BLaER1 treated with 17β-estradiol and CSF1 and Interleukin-3, amounts not matched to agents 10 nM and 100 nM (cell line): ENCODE data around the gene ANTKMT.
A peak's percentile ranks its signal among the peaks of the same experiment; 100 is the strongest.

Experiments used
- H3K27ac ChIP-seq, 11 experiments: shearing (Covaris generic); formaldehyde crosslinking; 2 replicates each; pipeline ENCODE4 v1.8.1; 2022
- H3K27me3 ChIP-seq, 11 experiments: shearing (Covaris generic); formaldehyde crosslinking; 2 replicates each; pipeline ENCODE4 v1.8.1; 2022
- H3K36me3 ChIP-seq, 11 experiments: shearing (Covaris generic); formaldehyde crosslinking; 2 replicates each; pipeline ENCODE4 v1.8.1; 2022
- H3K4me1 ChIP-seq, 10 experiments: shearing (Covaris generic); formaldehyde crosslinking; 2 replicates each; pipeline ENCODE4 v1.8.1; 2022
- H3K4me2 ChIP-seq, 11 experiments: shearing (Covaris generic); formaldehyde crosslinking; 2 replicates each; pipeline ENCODE4 v1.8.1; 2022
- H3K4me3 ChIP-seq, 10 experiments: shearing (Covaris generic); formaldehyde crosslinking; 2 replicates each; pipeline ENCODE4 v1.8.1; 2022
- H3K9ac ChIP-seq, 11 experiments: shearing (Covaris generic); formaldehyde crosslinking; 2 replicates each; pipeline ENCODE4 v1.8.1; 2022
- H3K9me3 ChIP-seq, 11 experiments: shearing (Covaris generic); formaldehyde crosslinking; replicated peaks in 1 of 11; 2 replicates each; pipeline ENCODE4 v1.8.1; 2022
- H4K20me1 ChIP-seq, 11 experiments: shearing (Covaris generic); formaldehyde crosslinking; 2 replicates each; pipeline ENCODE4 v1.8.1; 2022
- Cebpa-rat ChIP-seq, 11 experiments: shearing (Covaris generic); IDR thresholded peaks; 2 replicates each; pipeline ENCODE4 v1.8.1; 2022

ANTKMT gene

GRCh38 chr16:714558-715476 lies 6.1 kb upstream of the ANTKMT start, which contains the start of gene METRN:
Gene METRN, plus strand, starts transcription at chr16:715118. Its CDS starts 172 bp downstream, at chr16:715290.
- Histone ChIP-seq H3K27ac (0 out of 22 replicates have a peak within 1 kb of the TSS, but pooled peaks of 2 of the 11 experiments have one; percentile 5 to 7), H4K20me1 (peaks cover 0 to 80% (median 56%) of the 10 kb centered on the region in 11 experiments; a peak in 19 of 22 replicates), H3K4me1 (peaks cover 49 to 81% (median 76%) of the 10 kb centered on the region in 10 experiments), H3K9ac (peak within 1 kb of the TSS; percentile 17 to 80 (median 68); a peak in 19 of 22 replicates), H3K4me3 (peak within 1 kb of the TSS; percentile 58 to 75 (median 68)), H3K4me2 (peak within 1 kb of the TSS; percentile 91 to 100 (median 100)), H3K36me3 (no peaks in the 10 kb centered on the region), H3K9me3 (no peaks in the 10 kb centered on the region), H3K27me3 (peaks cover 36 to 79% (median 68%) of the 10 kb centered on the region in 11 experiments)
- no peak for TF ChIP-seq Cebpa-rat (IDR thresholded peaks at IDR 0.05)

- Histone ChIP-seq H3K4me3 (peak overlapping the region; percentile 58 to 75 (median 68)), H3K9me3 (no peaks in the 10 kb centered on the region), H3K4me2 (peak overlapping the region; percentile 91 to 100 (median 100)), H3K27me3 (peaks cover 28 to 71% (median 60%) of the 10 kb centered on the region in 11 experiments), H4K20me1 (peaks cover 0 to 77% (median 48%) of the 10 kb centered on the region in 11 experiments; a peak in 18 of 22 replicates), H3K36me3 (no peaks in the 10 kb centered on the region), H3K9ac (peak overlapping the region; percentile 17 to 80 (median 68); a peak in 19 of 22 replicates), H3K4me1 (peaks cover 55 to 81% (median 76%) of the 10 kb centered on the region in 10 experiments), H3K27ac (0 out of 22 replicates have a peak overlapping the region, but pooled peaks of 2 of the 11 experiments have one; percentile 5 to 7)
- TF ChIP-seq Cebpa-rat (IDR thresholded peaks at IDR 0.05) = no peak
Observed at GRCh38 chr16:715477-716199, 5.3 kb upstream of the ANTKMT start.

- peaks cover 0 to 73% (median 43%) of the 10 kb centered on the region in 11 experiments; a peak in 18 of 22 replicates for H4K20me1 ChIP-seq
- no peaks in the 10 kb centered on the region for H3K36me3 ChIP-seq
- no peaks in the 10 kb centered on the region for H3K9me3 ChIP-seq
- no peak overlapping the region for H3K27ac ChIP-seq
- peak overlapping the region; percentile 91 to 100 (median 100) for H3K4me2 ChIP-seq
- H3K4me3 ChIP-seq = peak overlapping the region in 9 of 10 experiments; percentile 61 to 75 (median 69); a peak in 17 of 20 replicates
- H3K4me1 ChIP-seq = peaks cover 55 to 77% (median 73%) of the 10 kb centered on the region in 10 experiments
- H3K9ac ChIP-seq = peak overlapping the region in 6 of 11 experiments; percentile 23 to 80 (median 72); a peak in 9 of 22 replicates
- TF ChIP-seq Cebpa-rat (IDR thresholded peaks at IDR 0.05) = no peak
- peaks cover 22 to 65% (median 54%) of the 10 kb centered on the region in 11 experiments for H3K27me3 ChIP-seq
Observed at GRCh38 chr16:716200-716568, 4.8 kb upstream of the ANTKMT start.

GRCh38 chr16:716768-717325 lies 4.1 kb upstream of the ANTKMT start:
- H3K27ac ChIP-seq = no peak overlapping the region
- H3K4me2 ChIP-seq = peak overlapping the region; percentile 91 to 100 (median 100); a peak in 21 of 22 replicates
- peak overlapping the region in 6 of 10 experiments; percentile 68 to 75 (median 71); a peak in 4 of 20 replicates for H3K4me3 ChIP-seq
- peaks cover 17 to 60% (median 48%) of the 10 kb centered on the region in 11 experiments for H3K27me3 ChIP-seq
- H3K9me3 ChIP-seq = no peaks in the 10 kb centered on the region
- H4K20me1 ChIP-seq = peaks cover 4 to 75% (median 44%) of the 10 kb centered on the region in 11 experiments; a peak in 19 of 22 replicates
- peaks cover 60 to 77% (median 75%) of the 10 kb centered on the region in 10 experiments for H3K4me1 ChIP-seq
- TF ChIP-seq Cebpa-rat (IDR thresholded peaks at IDR 0.05) = no peak
- peak overlapping the region in 6 of 11 experiments; percentile 8 to 80 (median 72); a peak in 5 of 22 replicates for H3K9ac ChIP-seq
- H3K36me3 ChIP-seq = no peaks in the 10 kb centered on the region

- peak overlapping the region in 1 of 10 experiments; percentile 15; a peak in 2 of 20 replicates for H3K4me3 ChIP-seq
- H3K9ac ChIP-seq = peak overlapping the region in 5 of 11 experiments; percentile 29 to 87 (median 73); a peak in 7 of 22 replicates
- peaks cover 9 to 83% (median 52%) of the 10 kb centered on the region in 11 experiments; a peak in 20 of 22 replicates for H4K20me1 ChIP-seq
- TF ChIP-seq Cebpa-rat (IDR thresholded peaks at IDR 0.05) = no peak
- H3K27ac ChIP-seq = peak overlapping the region in 4 of 11 experiments; percentile 23 to 51 (median 36); a peak in 4 of 22 replicates
- H3K36me3 ChIP-seq = 0 out of 22 replicates have a peak, but pooled peaks cover 0 to under 1% (median 0%) of the 10 kb centered on the region in 11 experiments
- H3K27me3 ChIP-seq = peaks cover 16 to 54% (median 39%) of the 10 kb centered on the region in 11 experiments
- H3K4me1 ChIP-seq = peaks cover 67 to 85% (median 82%) of the 10 kb centered on the region in 10 experiments
- H3K4me2 ChIP-seq = peak overlapping the region; percentile 5 to 100 (median 100); a peak in 20 of 22 replicates
- H3K9me3 ChIP-seq = no peaks in the 10 kb centered on the region
Observed at GRCh38 chr16:717450-718245, 3.3 kb upstream of the ANTKMT start.

GRCh38 chr16:718389-718788 lies 2.6 kb upstream of the ANTKMT start:
- no peaks in the 10 kb centered on the region for H3K9me3 ChIP-seq
- peak overlapping the region in 4 of 11 experiments; percentile 59 to 87 (median 75); a peak in 7 of 22 replicates for H3K9ac ChIP-seq
- H4K20me1 ChIP-seq = peaks cover 17 to 90% (median 59%) of the 10 kb centered on the region in 11 experiments; a peak in 21 of 22 replicates
- H3K4me1 ChIP-seq = peaks cover 75 to 93% (median 89%) of the 10 kb centered on the region in 10 experiments
- H3K27me3 ChIP-seq = peaks cover 16 to 58% (median 35%) of the 10 kb centered on the region in 11 experiments
- H3K4me2 ChIP-seq = peak overlapping the region; percentile 5 to 100 (median 100); a peak in 19 of 22 replicates
- H3K36me3 ChIP-seq = 0 out of 22 replicates have a peak, but pooled peaks cover 0 to 6% (median 0%) of the 10 kb centered on the region in 11 experiments
- peak overlapping the region in 4 of 11 experiments; percentile 23 to 51 (median 36); a peak in 4 of 22 replicates for H3K27ac ChIP-seq
- TF ChIP-seq Cebpa-rat (IDR thresholded peaks at IDR 0.05) = no peak
- no peak overlapping the region; a peak in 1 of 20 replicates for H3K4me3 ChIP-seq

GRCh38 chr16:718922-719321 lies 2.0 kb upstream of the ANTKMT start:
- Histone ChIP-seq H3K4me3 (no peak overlapping the region; a peak in 2 of 20 replicates), H3K4me2 (peak overlapping the region; percentile 40 to 100 (median 100); a peak in 21 of 22 replicates), H3K27me3 (peaks cover 16 to 59% (median 30%) of the 10 kb centered on the region in 11 experiments), H4K20me1 (peaks cover 22 to 92% (median 65%) of the 10 kb centered on the region in 11 experiments; a peak in 21 of 22 replicates), H3K9me3 (no peaks in the 10 kb centered on the region), H3K4me1 (peaks cover 76 to 95% (median 93%) of the 10 kb centered on the region in 10 experiments), H3K27ac (no peak overlapping the region), H3K9ac (peak overlapping the region in 4 of 11 experiments; percentile 10 to 87 (median 68); a peak in 3 of 22 replicates), H3K36me3 (0 out of 22 replicates have a peak, but pooled peaks cover 0 to 6% (median 0%) of the 10 kb centered on the region in 11 experiments)
- no peak for TF ChIP-seq Cebpa-rat (IDR thresholded peaks at IDR 0.05)
